DMS53 treated with DMSO at 0.1 percent for 48 hours (cell line): ENCODE data around the gene DOCK9.

Source experiments
- DNase-seq: peaks from one replicate; lab custom pipeline; 2025; ENCODE audit not compliant: unreplicated experiment; lab: John Stamatoyannopoulos, UW

DOCK9 gene

DNA sequence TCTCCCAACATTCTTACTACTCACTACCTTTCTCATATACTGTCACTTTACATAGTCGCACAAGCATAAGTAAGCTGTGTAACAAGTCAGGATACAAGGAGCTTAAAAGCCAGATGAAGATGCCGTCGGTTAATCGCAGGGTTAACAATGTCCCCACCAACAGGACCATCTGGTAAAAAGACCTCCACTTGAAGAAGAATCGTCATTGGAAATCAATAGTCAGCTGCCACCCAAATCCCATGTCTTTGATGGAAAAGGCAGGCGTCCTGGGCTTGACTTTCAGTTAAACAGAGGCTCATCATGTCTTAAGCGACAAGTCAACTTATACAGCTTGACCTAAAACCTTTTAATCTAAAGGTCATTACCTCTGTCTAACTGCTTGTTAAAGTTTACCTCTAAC is 27.2 kb downstream of the DOCK9 start:
- DNase-seq = no peak

DNA sequence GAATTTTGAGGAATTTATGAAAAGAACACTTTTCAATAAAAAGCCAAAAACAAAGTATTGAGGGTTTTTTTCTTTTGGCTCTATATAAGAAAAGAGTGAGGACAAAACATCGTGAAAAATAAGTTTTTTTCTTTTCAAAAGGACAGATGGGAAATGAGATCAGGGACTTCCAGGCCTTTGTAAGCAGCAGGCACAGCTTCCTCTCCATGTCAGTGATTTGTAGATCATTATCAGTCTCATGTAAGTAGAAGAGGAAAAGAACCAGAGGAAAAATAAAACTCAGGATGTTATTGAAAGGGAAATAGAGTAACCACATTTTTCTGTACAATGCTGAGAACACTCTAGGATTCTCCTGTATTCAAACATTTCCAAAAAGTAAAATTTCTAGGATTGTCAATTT is 29.9 kb downstream of the DOCK9 start:
- no peak for DNase-seq

DNA sequence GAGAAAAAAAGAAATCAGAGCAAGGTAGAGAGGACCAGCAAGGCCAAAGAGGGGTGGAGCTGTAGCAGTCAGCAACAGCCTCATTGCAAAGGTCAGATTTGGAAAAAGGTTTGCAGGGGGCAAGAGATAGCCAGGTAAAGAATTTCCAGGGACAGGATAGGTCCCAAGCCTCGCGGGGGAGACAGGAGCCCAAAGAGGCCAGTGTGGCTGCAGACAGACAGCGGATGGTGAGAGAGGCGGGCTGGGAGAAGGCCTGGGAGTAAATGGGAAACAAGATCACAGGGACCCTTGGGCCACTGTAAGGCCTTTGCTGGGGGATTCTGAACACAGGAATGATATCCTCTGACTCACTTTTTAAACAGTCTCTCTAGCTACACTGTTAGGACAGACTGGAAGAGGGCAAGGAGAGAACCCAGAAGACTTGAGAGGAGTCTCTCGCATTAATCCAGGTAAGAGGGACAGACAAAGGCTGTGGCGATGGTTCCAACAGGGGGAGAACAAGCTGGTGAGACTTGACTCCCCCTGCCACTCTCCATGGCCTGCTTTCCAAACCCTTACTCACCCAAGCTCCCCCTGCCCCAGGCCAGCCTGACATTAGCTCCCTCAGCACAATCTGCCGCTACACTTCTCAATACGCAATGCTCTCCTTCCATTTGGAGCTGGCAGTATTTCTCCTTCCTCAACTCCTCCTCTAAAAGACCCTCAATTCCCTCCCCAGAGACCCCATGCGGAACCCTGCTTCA is 31.8 kb downstream of the DOCK9 start:
- no peak for DNase-seq

DNA sequence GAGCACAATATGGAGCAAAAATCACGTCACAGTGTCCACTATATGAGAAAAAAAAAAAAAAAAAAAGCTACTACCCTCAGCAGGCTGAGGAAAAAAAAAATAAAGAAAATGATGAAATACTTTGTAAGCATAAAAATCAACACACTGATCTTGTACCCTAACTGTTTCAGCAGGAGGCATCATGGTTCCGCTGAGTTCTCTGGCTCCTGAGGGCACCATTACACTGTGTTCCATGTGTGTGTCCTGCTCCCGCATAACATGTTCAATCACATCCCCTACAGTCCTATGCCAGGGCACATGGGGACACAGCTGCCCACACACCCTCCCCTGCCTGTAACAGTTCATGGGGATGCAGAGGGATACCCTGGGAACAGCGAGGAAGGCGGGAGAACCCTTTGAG is 33.5 kb downstream of the DOCK9 start:
- no peak for DNase-seq

DNA sequence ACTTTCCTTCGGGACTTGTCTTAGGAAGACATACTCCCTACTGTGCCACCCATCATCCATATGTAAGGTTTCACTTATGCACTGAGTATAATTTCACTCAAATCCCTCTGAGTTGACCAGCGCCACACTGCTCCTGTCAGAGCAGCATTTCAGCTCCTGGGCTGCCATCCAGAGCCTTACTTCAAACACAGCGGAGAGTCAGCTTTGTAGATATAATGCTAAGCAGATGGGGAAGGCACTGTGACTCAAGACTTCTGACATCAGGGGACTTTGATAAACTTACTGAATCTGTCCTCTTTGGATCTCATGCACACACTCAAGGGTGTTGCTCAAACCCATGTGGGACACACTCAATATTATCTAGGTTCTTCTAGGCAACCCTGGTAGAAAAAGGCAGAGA is 34.9 kb downstream of the DOCK9 start:
- no peak for DNase-seq

DNA sequence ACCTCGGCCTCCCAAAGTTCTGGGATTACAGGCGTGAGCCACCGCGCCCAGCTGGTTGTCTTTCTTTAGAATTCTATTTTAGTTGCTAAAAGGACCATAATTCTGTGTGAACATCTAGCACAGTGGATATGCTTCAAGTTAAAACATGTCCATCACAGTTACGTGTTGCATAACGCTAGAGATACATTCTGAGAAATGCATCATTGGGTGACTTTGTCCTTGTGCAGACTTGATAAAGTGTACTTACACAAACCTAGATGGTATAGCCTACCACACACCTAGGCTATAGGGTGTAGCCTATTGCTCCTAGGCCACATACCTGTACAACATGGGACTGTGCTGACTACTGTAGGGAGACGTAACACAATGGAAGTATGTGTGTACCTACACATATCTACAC is 35.4 kb downstream of the DOCK9 start:
- DNase-seq = no peak

DNA sequence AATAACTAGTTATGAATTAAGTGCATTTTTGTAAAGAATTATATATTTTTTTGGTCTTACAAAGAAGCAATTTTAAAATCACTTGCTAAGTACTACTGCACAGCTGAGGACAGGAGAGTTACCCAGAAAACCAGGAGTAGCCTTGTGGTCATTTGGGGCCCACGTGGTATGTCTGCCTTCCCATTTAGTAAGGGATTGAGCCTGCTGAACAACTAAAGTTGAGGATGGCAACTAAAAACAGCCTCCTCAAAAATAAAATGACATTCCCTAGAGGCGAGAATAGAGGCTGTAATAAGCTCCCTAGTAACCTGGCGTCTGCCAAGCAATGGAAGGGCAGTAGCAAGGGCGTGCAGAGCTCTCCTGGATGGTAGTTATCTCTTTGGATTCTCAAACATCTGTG is 36.3 kb downstream of the DOCK9 start:
- DNase-seq = no peak

DNA sequence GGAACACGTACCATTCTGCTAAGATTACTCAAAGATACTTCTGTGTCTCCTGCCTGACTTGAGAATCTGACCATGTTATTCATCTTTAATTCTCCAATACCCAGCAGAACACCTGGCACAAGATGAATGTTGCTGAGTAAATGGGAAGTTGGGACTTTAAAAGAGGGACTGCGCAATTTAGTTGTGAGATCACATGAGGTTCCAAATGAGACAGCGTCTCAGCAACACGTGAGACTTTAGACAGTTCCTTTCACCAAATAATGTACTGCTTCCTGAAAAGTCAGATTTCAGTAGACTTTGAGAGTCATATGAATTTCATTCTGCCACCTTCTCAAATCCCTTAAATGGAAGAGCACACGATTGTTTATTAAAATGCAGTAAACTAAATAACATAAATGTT is 36.7 kb downstream of the DOCK9 start:
- DNase-seq = no peak

DNA sequence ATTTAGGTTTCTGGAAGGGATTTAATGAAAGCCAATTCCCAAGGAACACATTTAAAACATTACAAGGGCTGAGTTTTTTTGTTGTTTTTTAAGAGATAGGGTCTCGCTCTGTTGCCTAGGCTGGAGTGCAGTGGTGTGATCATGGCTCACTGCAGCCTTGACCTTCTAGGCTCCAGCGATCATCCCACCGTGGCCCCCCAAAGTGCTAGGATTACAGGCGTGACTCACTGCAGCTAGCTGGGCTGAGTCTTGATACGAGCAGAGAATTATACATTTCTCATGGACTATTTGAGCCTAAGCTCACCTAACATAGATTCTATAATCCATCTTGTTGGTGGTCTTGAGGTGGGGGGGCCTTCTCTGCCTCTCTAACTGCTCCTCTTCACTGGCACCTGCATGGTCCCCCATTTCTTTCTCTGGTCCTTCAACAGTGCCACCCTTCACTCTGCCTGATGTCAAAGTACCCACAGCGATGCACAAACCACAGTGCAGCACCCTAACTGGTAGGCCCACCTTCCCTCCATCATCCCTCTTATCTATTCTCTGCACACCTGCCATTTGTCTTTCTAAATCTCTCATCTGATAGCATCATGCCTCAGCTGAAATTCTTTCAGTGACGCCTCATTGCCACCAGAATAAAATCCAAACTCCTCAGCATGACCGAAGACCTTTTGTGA is 37.4 kb downstream of the DOCK9 start:
- DNase-seq = no peak

DNA sequence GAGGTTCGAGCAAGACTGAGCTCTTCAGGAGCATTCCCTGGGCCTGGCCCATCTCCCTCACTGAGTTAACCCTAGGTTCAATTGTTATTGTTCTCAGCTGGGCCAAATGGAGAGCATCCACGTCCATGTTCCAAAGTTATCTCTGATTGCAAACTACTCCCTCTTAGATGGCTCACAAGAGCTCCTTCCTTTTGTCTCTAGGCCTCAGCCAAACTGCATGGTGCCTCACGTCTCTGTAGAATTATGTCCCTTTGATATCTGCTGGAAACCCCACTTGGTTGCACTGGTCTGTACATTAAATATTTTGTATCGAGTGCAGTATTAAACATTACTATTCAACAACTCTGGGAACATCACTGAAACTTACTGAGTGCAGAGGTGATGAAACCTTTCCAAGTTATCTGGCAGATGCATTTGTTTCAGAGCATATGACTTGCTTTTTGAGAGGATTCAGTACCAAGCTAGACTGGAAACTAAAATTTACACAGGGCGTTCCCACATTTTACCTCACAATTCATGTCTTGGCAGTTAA is 38.1 kb downstream of the DOCK9 start:
- no peak for DNase-seq

DNA sequence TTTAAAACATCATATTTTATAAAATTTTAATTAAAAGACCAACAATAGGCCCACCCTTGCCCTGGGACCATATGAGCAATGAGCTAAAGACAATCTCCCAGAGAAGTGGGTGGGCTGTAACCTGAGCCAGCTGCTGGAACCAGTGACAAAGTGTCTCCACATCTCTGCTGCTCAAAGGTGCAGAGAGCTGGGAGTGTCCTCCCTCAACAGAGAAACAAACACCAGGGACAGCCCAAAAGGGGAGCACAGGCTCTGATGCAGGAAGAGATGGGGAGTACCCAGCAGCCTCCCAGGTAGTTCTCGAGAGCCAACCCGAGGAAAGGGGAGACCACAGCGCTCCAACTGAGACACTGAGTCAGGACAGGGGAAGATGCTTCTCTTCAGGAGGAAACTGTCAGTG is 39.1 kb downstream of the DOCK9 start:
- DNase-seq = no peak

DNA sequence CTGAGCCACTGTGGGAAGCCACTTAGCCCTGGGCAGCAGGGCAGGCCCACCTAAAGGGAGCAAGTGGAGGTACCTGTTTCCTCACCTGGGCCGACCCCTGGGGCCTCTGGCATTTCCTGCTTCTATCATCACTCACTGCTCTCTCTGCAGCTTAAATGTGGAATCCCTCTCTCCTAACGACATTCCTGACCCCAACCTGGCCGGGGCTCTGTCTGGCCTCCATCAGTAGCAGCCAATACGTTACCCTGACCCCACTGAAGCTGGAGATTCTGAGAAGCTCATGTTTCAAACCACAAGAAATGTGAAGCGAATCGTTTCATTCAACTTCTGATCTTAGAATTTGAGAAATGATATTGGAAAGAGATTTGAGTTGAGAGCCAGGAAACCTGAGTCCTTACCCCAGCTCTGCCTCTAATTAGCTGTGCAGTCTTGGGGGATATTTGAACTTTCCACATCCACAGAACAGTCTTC is 39.9 kb downstream of the DOCK9 start:
- DNase-seq = no peak

DNA sequence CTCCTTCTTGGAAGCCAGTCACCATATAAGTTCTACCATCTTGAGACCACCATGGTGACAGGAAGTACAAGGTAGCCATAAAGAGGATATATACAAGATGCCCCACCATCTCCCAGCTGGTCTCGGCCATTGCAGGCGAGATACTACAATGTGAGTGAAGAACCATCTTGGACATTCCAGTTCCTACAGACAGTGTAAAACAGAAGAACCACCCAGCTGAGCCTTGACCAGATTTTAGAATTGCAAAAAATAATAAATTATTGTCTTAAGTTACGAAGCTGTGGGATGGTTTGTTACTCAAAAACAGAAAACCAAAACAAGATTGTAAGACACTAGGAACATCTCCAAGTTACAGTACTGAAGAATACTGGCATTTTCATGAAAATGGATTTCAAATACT is 43.6 kb downstream of the DOCK9 start:
- no peak for DNase-seq

DNA sequence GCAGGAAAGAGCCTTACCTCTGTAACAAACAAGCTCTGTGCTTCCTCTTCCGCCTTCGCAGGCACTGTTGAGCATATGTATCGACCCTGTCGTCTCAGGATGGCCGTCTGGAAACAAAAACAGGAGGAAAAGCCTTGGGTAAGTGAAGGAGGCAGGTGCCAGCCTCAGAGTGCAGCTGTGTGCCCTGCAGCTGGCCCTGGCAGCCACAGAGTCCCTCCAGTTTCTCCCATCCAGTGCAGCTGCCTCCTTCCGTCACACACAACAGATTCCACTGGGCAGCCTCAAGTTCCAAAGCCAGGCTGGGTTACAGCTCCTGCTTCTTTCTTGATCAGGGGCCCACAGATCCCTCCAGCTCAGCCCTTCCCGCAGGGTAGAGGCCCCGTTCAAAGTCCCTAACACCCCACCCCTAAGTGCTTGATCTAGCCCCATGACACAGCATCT is 47.7 kb downstream of the DOCK9 start:
- DNase-seq = no peak

DNA sequence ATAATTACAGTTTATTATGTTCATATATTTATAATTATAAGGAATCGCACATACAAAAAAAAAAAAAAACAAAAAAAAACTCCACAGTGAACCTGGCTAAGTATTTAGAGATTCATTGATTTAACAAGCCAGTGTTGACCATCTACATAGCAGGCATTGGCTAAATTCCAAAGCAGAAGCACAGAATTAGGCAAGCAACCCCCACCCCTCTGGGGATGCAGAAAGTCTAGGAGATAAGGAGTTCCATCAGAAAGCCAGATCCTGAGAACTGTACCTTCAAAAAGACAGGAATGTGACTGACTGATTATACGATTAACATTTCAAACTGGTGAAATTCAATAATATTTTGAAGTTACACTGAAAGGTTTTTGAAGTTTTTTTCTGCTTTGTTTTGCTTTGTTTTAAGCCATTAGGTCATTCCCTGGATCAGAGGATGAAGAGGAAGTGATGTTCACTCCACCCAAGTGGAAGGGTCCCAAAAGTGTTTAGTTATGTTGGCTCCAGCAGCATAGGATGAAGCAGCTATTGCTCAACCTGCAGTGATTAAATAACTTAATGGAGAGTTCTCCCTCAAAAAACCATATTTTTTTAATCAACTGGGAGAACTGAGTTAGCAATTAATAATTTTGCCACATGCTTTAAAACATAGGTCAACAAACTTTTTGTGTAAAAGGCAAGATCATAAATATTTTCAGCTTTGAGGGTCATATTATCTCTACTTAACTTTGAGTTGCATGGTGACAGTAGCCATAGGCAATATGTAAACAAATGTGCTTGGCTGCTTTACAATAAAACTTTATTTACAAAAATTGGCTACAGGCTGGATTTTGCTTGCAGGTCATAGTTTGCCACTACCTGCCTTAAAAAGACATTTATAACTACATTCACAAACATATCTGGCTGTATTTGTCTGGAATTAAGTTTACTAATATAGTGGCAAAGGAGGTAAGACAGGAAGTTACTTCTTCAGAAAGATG is 49.6 kb downstream of the DOCK9 start:
- no peak for DNase-seq

DNA sequence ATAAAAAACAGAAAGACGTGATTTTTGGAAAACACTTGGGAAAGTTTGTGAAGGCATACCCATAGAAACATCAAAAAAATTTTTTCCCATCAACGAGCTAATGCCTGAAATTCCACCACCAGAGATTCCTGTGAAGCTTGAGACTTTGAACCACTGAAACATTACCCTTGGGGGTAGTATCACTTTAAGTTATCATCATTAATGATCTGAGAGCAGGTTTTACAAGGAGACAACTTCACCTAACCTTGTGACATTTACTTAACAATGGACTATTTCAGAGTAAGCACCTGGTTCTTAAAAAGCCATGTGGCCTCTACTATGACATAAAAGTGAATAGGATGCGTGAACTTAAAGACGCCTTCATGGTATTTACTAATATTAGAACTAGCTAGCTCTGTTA is 51.9 kb downstream of the DOCK9 start:
- no peak for DNase-seq

DNA sequence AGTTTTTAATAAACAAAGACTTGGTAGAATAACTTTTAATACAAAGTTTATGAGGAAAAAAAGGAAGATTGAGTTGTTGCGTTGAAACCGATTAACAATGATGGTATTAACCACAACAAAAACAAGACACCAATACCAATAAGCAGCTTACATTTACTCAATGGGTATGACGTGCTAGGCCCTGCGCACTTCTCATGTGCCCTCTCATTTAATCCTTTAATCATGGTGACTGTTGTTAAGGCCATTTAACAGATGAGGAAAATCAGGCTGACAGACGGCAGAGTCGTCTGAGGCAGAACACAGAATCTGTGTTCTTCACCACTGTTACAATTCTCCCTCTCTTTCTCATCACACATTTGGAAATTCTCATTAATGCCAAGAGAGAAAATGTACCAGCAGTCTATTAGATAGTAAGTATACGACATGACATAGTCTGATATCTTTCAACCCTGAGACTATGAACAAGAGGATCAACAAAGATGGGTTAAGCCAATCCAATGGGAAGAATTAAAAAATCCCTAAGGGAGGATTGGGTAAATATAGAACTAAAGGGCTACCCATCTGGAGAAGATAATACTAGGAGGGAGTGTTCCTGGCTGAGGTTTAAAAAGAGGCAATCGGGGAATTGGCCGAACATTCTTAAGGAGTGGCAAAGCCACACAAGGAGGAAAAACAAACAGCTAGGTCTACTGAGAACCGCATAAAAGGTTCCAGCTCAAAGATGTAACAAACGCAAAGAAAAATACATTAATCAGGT is 54.0 kb downstream of the DOCK9 start:
- no peak for DNase-seq

DNA sequence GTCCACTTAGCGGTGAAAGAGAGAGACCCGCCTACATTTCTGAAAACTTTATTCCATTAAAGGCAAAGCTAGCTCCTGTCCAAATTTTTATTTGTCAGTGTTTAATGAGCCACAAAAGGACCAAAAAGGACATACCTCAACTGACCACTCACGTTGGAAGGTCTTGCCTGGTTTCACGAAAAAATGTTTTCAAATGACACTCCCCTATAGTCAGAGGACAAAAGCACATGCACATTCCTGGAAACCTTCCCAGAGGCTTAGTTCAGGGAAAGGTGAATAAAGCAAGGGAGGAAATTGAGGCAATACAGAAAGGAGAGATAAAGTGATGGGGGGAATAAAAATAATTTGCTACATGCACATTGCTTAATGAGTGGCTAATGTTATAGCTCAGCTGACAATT is 55.6 kb downstream of the DOCK9 start:
- DNase-seq = no peak

DNA sequence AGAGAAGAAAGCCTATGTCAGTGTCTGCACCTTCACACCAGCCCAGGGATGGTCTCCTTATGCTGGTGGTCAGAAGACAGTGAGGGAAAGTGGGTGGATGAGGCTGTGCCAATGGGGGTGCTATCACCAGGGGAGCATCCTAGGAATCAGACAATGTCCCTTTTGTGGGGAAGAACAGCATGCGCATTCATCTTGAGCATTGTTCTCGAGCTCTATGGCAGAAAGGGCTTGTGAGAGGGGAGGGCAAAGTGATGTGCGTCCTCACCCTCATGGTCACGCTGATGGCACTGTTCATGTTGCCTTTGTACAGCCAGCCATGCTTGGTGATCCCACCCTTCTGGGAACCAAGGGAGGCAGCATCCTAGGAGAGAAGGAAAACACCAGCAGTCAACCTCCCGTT is 56.1 kb downstream of the DOCK9 start:
- no peak for DNase-seq

DNA sequence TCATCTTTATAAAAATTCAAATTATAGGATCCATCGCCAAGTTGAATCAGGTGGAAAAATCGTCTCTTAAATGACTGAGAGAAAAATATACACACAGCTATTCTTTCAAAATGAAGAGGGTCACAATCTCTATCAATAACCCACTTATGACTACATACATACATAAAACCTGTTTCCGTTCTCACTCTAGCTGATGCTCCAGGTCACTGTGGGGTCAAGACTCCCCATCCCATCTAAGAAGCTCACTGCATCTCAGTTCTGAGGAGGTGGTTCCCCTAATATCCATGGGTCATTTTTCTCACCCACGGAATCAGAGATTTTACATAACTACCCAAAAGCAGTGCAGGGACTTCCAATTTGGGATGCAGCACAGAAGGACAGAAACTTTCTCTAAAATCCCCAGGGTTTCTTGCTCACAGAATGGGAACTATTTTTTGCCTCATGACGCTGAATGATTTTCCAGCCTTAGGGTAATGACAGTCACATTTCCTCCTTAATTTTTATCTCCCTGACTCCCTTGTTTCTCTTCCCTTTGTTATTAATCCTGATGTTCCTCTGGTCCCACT is 56.8 kb downstream of the DOCK9 start:
- no peak for DNase-seq
